HK-2 (cell line): ENCODE measurements around the gene GSAP.

ENCODE experiments used
- DNase-seq: peaks from one replicate; pipeline ENCODE4 v3.0.0-alpha.2; 2018; ENCODE audit not compliant: unreplicated experiment

Gene GSAP

DNA sequence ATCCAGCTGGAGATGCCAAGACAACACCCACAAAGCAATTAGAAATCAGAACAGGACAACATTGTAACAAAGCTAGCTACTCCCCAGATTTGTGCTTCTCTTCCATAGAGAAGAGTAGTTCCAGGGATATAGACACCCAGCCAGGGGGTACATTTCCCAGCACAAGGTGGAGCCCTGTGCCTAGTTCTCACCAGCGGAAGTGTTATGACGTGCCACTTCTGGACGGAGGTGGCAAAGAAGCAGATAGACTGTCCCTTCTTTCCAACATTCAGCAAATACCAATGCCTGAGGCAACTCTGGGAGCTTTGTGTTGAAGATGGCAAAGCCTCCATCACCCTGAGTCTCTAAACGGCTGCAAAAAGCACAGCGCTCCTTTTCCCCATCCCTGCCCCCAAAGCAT is 23.4 kb upstream of the GSAP start:
- DNase-seq: no peak

DNA sequence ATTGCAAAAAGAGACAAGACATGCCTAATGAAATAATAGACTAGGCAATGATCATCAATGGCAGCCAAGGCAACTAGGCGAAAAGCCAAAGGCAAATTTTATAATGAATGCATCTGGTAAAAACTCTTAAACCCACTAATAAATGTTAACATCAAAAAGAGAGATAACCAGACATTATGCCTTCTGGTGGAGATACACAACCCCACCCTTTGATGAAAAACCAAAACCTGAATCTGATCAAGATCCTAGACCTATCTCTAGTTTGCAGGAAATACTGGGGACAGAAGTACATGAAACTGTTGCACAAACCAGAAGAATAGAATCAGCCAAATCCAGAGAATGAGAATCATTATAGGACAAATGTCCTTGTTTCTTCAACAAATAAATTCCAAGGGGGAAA is 22.0 kb upstream of the GSAP start:
- DNase-seq: no peak

DNA sequence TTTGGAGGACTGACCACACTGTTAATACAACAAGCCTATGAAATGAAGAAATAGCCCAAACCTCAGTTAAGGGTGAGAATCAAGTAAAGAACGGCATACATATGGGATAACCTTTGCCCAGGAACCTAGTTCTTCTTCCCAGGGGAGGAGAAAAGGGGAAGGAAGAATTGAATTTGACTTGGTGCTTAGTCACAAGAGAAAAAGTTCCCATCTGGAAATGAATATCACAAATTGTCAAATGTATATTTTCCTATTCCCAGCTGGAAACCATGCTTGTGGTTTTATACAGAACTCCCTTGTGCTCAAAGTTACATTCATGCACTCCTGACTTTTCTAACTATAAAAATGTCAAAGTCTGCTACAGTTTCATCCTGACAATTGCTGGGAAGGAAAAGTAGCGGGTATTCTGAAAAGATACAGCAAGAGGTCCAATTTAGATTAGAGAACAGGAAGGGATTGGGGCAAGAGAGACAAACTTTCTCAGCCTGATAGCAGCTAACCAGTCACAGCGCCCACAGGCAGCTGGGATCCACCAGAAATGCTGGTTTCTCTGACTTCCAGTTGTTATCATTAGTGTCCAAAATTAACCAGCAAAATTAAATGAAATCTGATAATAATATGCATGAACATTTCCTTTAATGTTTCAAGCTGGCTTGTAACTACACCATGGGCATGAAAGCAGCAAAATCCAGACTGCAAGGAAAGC is 18.6 kb upstream of the GSAP start:
- no peak for DNase-seq

DNA sequence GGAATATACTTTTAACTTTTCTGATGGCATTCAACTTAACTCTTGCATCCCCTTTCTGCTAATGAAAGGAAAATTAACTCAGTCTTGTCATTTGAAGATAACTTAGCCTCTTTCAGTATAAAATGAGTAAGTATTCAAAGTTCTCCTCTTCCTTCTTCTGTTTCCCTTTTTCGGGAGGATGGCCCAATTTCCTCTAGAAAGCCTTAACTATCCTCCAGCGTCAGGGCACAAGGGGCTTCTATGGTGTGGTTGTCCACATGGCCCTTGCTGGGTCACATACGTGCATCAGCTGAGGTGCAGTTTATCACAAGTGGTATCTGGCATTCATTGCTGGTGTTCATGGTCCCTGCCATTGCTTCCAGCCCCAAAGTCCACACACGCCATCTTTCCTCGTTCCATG is 17.8 kb upstream of the GSAP start:
- no peak for DNase-seq

DNA sequence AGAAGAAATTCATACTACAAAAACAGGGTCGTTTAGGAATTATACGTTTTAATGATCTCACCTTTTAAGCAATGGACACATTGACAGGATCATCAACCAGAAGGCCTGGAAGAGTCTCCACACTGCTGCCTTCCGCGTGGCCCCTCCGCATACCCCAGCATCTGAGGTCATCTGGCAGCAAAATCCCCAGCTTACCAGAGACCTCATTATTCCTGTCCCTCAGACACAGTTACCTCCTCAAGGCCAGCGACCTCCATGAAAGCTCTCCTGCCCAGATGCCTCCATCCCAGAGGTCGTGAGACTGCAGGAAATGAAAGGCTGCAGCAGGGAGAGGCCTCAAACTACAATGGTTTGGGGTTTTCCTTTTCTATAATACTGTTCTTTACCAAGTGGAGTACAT is 14.8 kb upstream of the GSAP start:
- no peak for DNase-seq

DNA sequence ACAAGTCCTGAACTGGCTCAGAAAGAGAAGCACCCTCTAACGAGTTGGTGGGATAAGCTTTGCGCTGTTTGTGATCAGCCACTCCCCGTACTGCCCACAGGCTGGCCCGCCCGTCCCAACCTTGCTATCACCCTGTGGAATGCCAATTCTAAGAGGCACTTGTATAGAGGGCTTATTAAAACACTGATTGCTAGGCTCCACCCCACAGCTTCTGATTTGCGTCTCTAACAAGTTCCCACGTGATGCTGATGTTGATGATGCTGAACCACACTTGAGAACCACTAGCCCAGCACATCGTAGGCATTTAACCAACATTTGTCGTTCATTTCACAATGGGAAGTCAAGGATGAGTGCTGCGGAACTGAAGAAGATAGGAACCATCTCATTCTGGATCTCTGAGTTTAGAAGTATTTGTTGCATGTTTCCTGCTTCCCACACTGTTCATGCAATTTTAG is 12.7 kb upstream of the GSAP start:
- no peak for DNase-seq

DNA sequence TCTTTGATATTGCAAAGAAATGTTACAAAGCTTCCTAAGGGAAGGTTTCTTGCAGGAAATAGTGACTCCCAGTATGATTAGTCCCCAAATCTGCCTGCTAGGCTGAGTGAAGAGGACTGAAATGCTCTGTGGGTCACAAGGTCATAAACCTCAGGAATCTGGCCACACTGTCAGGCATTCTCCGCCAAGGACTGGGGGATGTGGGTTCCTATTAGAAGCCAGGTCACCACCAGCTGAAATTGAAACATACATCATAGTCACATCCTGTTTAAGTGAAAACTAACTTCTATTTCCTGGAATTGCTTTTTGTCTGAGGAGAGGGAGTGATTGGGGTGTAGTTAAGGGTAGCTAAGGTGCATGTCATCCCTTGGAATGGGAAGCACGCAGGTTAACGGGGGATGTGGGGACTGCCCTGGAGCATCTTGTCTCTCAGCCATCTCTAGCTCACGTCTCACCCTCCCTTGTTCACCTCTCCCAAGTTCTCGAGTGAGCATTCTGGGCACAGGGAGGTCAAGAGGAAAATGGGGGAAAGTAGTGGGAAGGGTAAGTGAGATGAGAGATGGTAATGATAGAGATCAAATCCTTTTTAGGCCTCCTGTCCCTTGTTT is 12.0 kb upstream of the GSAP start:
- peak; percentile 72 for DNase-seq

DNA sequence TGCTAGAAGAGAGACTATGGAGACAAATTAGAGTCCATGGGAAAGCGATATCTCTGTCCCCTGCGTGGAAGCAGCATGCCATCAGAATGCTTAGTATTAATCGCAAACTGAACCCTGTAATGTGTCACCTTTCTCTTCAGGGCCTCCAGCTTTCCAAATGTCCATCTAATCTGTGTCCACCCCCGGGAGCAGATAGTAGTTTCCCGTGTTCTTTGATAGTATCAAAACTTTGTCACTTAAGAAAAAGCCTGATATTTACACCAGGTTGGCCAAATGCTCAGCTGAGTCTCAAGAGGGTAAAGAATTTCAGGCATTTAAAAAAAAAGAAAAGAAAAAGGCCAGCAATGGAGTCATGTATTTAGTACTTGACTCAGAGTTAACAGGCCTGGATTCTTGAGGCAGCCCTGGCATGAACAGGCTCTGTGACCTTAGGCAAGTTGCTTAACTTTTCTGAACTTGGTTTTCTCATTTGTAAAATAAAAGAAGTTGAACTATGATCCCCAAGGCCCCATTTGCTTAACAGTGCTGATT is 10.4 kb upstream of the GSAP start:
- peak; percentile 11 for DNase-seq

DNA sequence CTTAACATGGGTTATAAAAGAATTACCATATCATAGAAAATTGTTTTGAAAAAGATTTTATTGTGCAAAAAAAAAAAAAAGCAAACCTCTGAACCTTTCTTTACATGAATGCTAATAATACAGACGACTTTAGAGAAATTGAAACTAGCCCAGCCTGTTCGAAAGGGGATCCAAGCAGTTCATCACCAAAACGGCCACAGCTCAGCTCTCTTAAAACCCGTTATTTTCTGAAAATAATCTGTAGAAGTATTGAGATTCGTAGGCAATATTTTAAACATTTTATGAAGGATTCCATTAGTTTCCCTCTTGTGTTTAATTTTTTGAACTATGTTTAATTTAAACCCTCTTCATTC is 9.9 kb upstream of the GSAP start:
- no peak for DNase-seq

DNA sequence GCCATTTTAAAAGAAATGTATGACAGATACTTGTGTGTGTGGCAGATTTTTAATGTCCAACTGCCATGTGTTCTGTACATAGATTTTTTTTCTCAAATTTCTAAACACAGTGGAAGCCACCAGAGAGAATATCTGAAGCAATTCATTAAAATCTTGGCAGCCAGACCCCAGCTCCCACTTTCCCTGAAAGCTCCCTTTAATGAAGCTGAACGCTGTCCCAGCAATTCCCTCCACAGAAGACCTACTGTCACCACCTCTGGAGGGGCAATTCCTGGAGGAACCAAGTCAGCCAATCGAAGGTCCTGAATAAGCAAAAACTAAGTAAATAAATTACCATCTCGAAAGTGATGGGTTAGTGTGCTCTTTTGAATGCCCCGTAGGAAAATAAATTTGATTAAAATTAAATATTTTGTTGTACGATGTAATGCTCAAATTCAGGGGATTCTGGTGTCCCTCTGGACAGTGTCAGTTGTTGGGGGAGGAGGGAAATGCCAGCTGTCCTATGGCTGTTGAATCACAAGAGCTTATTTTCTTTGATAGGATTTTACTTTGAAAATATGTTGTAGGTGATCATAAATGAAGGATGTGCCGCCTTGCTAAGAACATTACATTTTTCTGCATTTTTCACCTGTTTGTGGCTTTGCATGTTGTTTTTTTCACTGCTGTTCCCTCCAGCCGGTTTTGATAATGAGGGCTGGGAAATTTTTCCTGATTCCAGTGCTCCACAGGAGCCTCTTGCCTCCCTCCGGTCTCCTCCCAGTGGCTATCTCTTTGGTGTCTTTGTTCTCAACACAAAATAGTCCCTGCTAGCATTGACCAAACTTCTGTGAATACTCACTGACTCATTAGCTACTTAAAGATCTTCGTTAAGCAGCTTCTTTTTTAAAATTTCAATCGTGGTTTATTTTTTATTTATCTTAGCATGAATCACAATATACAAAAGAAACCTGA is 9.2 kb upstream of the GSAP start:
- no peak for DNase-seq

DNA sequence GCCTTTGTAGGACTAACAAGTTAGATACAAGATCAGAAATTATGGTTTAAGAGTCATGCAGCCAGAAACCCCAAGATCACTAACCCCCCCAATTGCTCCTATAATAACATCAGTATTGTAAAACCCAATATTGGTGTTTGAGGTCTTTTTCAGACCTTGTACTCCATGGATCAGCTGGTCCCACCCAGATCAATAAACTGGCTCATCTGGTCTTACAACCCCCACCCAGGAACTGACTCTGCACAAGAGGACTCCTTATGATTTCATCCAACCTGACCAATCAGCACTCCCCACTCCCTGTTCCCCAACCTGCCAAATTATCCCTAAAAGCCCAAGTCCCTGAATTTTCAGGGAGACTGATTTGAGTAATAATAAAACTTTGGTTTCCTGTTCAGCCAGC is 6.4 kb upstream of the GSAP start:
- DNase-seq: no peak

DNA sequence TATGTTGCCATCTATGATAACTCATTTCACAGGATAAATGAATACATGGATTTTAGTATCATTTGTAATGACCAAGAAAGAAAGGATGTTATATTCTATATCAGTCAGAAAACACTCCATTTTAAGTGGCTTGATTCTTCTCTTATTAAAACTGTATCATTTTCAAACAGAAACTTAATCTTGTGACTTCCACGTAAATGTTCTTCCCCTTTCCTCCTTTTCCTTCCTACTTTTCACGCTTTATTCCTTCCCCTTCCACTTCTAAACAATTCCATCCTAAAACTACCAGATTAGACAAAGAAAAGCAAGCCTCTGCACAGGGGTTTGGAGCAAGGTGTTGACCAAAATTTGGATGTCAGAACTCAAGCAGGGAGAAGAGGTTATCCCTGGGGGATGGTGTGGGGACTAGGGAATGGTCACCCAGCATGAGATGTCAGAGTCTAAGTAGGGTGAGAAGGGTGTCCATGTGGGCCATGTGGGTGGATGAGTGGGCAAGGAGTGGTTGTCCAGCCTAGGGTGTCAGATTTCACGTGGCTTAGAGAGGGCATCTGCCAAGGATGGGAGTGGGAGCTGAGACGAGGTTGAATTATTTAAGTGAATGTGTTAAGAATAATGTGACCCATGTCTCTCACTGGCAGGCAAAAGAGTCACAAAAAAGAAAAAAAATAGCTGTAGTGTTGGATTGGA is 5.0 kb upstream of the GSAP start:
- DNase-seq: no peak

DNA sequence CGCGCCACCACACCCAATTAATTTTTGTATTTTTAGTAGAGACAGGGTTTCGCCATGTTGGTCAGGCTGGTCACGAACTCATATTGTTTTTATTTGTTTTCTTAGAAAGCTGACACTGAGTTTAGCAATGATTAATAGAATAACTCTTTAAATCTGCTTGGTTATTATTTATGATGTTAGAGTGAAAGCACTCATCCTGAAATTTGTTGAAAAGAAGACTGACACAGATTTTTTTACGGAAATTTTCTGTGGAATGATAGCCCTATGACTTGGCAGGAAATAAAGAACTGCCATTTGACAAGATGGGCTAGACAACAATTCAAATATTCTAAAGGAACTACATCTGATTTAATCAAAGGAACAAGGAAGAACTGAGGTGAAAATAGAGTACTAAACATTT is 4.3 kb upstream of the GSAP start:
- no peak for DNase-seq

DNA sequence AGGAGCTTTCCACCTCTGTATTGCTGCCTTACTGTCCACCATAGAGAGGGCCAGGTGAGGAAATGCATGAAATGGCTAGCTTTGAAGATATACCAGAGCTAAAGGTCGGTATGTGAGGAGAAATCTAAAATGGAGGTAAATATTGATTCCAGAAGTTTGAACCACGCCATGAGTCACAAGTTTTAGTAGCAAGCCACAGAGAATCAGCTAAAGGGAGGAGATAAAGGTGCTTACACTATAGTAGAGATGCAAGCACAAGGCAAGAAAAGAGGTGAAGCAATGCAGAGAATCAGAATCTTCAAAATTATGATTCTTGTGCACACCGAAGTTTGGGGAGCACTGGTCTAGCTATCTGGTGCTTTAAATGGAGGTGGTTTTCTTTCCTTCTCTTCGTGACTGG is 3.0 kb upstream of the GSAP start:
- DNase-seq: no peak

DNA sequence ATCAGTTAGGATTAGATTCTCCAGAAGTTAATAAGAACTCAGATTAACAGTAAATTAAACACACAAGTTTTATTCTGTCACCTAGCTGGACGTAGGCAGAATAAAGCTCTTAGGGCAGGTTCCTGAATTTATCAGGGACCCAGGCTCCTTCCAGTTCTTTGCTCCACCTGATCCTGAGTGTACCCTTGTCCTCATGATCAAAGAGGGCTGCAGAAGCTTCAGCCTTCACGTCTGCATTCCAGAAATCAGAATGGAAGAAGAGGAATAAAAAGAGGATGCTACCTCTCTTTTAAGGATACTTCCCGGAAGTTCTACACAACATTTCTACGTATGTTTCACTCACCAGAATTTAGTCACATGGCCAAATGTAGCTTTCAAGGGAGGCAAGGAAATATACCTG is 1.7 kb upstream of the GSAP start:
- DNase-seq: no peak

DNA sequence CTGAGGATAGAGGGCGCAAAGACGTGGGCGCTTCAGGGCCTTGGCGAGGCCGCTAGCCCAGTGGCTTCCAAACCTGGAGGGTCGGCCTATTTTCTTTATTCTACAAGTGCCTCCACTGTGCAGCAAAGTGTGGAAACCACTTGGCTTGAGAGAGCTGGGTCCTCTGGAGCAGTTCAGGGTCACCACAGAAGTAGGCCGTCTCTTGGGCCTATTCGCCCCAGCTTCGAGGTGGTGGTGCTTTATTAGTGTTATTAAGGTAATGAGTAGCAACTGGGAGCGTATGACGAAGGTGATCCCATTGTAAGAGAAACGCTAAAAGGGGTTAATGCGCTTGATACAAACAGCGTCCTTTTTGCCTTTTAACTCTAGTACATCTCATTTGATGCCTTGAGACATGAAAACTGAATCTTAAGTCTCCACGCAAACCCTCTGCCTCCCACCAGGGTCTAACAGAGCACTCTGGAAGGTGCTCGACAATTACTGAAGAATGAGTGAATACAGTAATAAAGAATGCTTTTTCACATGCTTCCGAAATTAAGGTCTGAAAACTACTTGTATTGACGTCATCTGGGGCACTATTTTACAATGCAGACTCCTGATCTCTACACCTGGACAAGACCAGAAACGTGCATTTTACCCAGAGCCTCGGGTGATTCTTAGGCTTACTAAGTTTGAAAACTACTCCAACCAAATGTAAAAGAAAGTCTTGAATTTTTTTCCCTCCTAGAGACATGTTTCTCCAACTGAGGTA is 647 bp upstream of the GSAP start:
- DNase-seq: peak; percentile 62

DNA sequence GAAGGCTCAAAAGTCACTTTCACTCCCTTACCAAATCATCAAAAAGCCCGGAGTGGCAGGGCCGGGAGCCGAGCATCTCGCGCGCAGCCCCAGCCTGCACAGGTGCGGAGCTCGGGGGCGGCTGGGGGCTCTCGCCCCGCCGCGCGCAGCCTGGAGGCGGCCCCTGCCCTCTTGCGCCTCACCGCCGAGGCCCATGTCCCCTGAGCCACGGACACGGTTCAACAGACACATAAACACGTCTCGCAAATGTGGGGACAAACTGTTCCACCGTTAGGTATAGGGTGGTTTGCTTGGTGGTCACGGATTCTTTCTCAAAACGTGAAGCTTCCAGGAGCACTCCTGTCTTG is 700 bp downstream of the GSAP start:
- DNase-seq: peak; percentile 14

DNA sequence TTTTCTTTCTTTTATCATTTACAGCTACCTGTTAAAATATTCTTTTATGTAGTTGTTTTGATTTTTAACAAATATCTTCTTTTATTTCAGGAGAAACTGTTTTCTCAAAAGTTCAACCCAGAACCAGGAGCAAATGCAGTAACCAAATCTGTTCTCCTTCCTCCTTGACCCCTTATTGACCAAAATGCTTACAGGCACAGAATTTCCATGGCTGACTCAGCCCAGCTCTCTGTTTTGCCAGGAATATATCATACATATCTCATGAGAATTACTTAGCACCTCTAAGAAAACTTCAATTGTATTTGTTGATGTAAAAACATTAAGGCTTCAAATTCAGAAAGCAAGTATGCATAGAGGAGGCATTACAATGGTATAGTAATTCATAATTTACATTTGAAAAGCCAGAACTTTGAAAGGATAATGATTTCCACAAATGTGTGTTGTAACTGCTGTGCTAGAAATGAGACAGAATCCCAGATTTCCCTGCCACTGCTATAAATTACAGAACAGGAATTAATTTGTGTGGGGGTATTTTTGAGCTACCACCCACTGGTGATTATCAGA is 2.2 kb downstream of the GSAP start:
- no peak for DNase-seq

DNA sequence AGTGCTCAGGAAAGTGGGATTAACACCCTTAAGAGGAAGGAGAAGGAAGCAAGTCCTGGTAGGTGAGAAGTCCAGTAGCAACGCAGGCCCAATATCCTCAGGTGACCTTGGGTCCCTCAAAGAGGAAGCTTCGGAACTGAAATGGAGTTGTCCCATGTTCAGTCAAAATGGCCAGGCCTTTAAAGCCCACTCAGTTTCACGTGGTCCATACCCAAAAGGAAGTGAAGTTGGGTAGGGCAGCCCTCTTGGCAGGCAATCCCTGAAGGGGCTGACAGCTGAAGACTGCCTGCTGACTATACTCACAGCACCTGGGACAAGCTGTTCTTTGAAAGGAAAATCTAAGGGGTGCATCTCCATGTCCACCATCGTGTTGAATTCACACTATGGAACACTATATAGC is 3.0 kb downstream of the GSAP start:
- DNase-seq: no peak

DNA sequence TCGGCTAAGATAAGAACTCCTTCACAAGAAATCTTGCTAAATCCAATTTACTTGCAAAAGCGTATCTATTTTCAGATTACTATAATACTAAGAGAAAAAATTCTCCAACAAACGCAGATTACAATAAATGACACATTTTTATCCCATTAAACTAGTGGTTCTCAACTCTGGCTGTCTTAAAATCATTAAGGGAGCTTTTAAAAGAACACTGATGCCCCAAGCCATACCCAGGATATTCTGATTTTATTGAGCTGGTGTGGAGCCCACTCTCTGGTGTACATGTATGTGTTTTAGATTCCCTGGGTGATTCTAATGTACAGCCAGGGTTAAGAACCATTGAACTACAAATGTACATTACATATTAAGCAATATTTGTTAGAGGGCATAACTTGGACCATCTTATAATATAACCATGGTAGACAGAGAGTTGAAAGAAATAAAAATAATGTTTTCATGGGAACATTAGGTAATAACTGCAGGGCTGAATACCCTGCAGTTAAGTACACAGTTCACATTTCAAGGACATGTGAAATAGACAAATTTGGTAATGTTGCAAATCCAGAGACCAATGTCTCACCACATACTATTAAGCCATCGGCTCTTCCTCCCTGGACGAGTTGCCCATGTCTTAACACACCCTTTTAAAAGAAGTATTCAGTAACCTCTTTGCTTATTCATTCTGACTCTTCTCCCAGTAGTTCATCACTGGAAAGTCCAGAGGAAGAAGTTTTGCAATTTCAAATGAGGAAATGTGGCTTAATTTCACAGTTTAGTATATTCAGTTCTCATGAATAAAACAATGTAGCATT is 6.2 kb downstream of the GSAP start:
- DNase-seq: no peak
